ENCODE measurements around the gene CCNI2. TPM values are rescaled to one million over a fixed set of nuclear protein-coding genes. Genes with fewer than 3 reads are reported as not detected.
A peak's percentile ranks its signal among the peaks of the same experiment; 100 is the strongest.

The CCNI2 gene
- total and polyA plus RNA-seq, 9 of the 15 experiments (the other 6 are each of a cell fraction or from before 2014, with no cell fraction given), result 0.05 to 1.7 (median 0.81) TPM; not detected in 5

DNA sequence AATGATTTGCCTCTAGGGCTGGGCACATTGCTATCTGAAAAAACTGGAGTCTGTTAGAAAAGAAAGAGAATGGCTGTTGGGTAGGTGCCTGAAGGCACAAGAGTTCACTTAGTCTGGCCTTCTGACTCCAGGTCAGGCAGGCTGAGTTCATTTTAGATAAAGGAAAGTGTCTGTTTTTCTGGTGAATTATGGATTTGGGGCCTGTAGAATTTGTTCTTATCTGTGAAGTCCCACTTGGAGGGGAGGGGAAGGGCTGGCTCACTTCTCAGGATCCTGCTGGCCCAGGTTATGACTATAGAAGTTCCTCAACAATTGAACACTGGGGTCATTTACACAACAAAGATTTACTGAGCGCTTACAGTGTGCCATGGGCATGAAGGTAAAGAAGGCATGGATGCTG, 41.3 kb downstream of the CCNI2 start (continued):
- no peak for TF ChIP-seq RBM34 (IDR thresholded peaks at IDR 0.05; ENCODE audit: borderline replicate concordance, insufficient read depth, low read length)
- TF ChIP-seq ZNF12 (CRISPR knock-in tag; IDR thresholded peaks at IDR 0.05), result no peak
- TF ChIP-seq, protein P1, sequence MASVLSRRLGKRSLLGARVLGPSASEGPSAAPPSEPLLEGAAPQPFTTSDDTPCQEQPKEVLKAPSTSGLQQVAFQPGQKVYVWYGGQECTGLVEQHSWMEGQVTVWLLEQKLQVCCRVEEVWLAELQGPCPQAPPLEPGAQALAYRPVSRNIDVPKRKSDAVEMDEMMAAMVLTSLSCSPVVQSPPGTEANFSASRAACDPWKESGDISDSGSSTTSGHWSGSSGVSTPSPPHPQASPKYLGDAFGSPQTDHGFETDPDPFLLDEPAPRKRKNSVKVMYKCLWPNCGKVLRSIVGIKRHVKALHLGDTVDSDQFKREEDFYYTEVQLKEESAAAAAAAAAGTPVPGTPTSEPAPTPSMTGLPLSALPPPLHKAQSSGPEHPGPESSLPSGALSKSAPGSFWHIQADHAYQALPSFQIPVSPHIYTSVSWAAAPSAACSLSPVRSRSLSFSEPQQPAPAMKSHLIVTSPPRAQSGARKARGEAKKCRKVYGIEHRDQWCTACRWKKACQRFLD (CRISPR knock-in tag; IDR thresholded peaks at IDR 0.05), result no peak
- no peak for TF ChIP-seq CBX2 (IDR thresholded peaks at IDR 0.05; ENCODE audit: insufficient read depth, low read length, poor library complexity, severe bottlenecking)
- TF ChIP-seq, protein P2, sequence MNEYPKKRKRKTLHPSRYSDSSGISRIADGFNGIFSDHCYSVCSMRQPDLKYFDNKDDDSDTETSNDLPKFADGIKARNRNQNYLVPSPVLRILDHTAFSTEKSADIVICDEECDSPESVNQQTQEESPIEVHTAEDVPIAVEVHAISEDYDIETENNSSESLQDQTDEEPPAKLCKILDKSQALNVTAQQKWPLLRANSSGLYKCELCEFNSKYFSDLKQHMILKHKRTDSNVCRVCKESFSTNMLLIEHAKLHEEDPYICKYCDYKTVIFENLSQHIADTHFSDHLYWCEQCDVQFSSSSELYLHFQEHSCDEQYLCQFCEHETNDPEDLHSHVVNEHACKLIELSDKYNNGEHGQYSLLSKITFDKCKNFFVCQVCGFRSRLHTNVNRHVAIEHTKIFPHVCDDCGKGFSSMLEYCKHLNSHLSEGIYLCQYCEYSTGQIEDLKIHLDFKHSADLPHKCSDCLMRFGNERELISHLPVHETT (CRISPR knock-in tag; conservative IDR thresholded peaks at IDR 0.05 in 1 of 2, IDR thresholded peaks at IDR 0.05 in 1 of 2), result peak in 1 of 2 experiments; percentile 44; a peak in 1 of 4 replicates
- TF ChIP-seq PRMT5 (CRISPR knock-in tag; IDR thresholded peaks at IDR 0.05), result no peak
- peak; percentile 74 for TF ChIP-seq SOX6 (IDR thresholded peaks at IDR 0.05)
- peak; percentile 62 to 87; a peak in 2 of 4 replicates for TF ChIP-seq TBL1XR1 (IDR thresholded peaks at IDR 0.05; ENCODE audit: low read length in 2 of 2)
- TF ChIP-seq MEIS2 (IDR thresholded peaks at IDR 0.05; ENCODE audit: partially characterized antibody), result peak; percentile 95
- TF ChIP-seq MCM2 (IDR thresholded peaks at IDR 0.05; ENCODE audit: low read depth), result no peak
- no peak for TF ChIP-seq ZNF274 (IDR thresholded peaks at IDR 0.05; ENCODE audit: borderline replicate concordance, low read depth, low read length)
- TF ChIP-seq, protein P3, sequence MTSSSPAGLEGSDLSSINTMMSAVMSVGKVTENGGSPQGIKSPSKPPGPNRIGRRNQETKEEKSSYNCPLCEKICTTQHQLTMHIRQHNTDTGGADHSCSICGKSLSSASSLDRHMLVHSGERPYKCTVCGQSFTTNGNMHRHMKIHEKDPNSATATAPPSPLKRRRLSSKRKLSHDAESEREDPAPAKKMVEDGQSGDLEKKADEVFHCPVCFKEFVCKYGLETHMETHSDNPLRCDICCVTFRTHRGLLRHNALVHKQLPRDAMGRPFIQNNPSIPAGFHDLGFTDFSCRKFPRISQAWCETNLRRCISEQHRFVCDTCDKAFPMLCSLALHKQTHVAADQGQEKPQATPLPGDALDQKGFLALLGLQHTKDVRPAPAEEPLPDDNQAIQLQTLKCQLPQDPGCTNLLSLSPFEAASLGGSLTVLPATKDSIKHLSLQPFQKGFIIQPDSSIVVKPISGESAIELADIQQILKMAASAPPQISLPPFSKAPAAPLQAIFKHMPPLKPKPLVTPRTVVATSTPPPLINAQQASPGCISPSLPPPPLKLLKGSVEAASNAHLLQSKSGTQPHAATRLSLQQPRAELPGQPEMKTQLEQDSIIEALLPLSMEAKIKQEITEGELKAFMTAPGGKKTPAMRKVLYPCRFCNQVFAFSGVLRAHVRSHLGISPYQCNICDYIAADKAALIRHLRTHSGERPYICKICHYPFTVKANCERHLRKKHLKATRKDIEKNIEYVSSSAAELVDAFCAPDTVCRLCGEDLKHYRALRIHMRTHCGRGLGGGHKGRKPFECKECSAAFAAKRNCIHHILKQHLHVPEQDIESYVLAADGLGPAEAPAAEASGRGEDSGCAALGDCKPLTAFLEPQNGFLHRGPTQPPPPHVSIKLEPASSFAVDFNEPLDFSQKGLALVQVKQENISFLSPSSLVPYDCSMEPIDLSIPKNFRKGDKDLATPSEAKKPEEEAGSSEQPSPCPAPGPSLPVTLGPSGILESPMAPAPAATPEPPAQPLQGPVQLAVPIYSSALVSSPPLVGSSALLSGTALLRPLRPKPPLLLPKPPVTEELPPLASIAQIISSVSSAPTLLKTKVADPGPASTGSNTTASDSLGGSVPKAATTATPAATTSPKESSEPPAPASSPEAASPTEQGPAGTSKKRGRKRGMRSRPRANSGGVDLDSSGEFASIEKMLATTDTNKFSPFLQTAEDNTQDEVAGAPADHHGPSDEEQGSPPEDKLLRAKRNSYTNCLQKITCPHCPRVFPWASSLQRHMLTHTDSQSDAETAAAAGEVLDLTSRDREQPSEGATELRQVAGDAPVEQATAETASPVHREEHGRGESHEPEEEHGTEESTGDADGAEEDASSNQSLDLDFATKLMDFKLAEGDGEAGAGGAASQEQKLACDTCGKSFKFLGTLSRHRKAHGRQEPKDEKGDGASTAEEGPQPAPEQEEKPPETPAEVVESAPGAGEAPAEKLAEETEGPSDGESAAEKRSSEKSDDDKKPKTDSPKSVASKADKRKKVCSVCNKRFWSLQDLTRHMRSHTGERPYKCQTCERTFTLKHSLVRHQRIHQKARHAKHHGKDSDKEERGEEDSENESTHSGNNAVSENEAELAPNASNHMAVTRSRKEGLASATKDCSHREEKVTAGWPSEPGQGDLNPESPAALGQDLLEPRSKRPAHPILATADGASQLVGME (CRISPR knock-in tag; IDR thresholded peaks at IDR 0.05), result no peak
- TF ChIP-seq ZNF253 (CRISPR knock-in tag; conservative IDR thresholded peaks at IDR 0.05), result no peak
- peak; percentile 86 for TF ChIP-seq CBFA2T3 (IDR thresholded peaks at IDR 0.05)
- no peak for TF ChIP-seq CHD4 (IDR thresholded peaks at IDR 0.05; ENCODE audit: insufficient read depth, insufficient replicate concordance, low read depth, low read length, poor library complexity, severe bottlenecking)
- peak; percentile 44 for TF ChIP-seq TBP (optimal IDR thresholded peaks at IDR 0.05; ENCODE audit: low read depth, low read length)
- no peak for TF ChIP-seq ZNF174 (CRISPR knock-in tag; IDR thresholded peaks at IDR 0.05)
- no peak for TF ChIP-seq NUFIP1 (IDR thresholded peaks at IDR 0.05; ENCODE audit: partially characterized antibody)
- TF ChIP-seq, protein P4, sequence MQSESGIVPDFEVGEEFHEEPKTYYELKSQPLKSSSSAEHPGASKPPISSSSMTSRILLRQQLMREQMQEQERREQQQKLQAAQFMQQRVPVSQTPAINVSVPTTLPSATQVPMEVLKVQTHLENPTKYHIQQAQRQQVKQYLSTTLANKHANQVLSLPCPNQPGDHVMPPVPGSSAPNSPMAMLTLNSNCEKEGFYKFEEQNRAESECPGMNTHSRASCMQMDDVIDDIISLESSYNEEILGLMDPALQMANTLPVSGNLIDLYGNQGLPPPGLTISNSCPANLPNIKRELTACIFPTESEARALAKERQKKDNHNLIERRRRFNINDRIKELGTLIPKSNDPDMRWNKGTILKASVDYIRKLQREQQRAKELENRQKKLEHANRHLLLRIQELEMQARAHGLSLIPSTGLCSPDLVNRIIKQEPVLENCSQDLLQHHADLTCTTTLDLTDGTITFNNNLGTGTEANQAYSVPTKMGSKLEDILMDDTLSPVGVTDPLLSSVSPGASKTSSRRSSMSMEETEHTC (IDR thresholded peaks at IDR 0.05), result no peak

All from K562 (cell line).